ENCODE data around the gene FAM193A. TPM values are rescaled to one million over a fixed set of nuclear protein-coding genes. Genes with fewer than 3 reads are reported as not detected.
A peak's percentile ranks its signal among the peaks of the same experiment; 100 is the strongest.

The FAM193A gene
- total RNA-seq, 2 experiments from 2014 or later, result 28.4 to 30.0 TPM

DNA sequence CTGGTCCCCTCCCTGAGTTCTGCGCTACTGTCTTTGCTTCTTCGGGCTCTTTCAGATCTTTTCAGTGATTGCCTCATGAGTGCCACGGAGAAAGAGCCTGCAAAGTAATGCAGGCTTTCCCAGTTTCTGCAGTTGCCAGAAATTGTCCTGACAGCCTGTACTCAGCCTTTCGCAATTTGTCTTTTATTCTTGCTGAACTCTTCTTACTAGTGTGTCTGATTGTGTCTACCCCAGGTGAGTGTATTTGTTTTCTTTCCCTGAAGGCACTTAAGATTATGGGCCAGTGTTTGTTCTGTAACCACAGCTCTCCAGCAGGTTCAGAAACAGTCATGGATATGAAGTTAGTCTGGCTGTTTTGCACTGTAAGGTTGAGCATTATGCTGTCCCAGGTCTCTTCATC lies 47.1 kb downstream of the FAM193A start:
- Mint-ChIP-seq H3K4me3 (no peak overlapping the region), H3K4me1 (ENCODE audit: low read depth) (peaks cover 62% of the 10 kb centered on the region)

DNA sequence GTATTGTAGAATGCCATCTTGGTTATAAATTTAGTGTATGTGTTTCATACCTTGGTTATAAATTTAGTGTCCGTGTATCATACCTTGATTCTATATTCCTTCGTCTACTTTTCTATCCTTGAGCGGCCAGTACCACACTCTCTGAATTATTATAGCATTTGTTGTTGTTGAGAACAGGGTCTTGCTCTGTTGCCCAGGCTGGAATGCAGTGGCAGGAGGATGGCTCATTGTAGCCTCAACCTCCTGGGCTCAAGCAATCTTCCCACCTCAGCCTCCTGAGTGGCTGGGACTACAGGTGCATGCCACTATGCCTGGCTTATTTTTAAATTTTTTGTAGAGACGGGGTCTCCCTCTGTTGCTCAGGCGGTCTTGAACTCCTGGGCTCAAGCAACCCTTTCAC lies 50.1 kb downstream of the FAM193A start:
- no peak for ATAC-seq (ENCODE audit: poor library complexity)
- H3K4me3 ChIP-seq (ENCODE audit: low read length), result no peak overlapping the region
- intact Hi-C loops (cut with DNase I, micrococcal nuclease), result no loop called here
- CTCF ChIA-PET, result no interaction called here
- peaks cover 87% of the 10 kb centered on the region for H3K4me1 Mint-ChIP-seq (ENCODE audit: low read depth)
- H3K27ac Mint-ChIP-seq, result peak overlapping the region; percentile 33
- TF ChIP-seq, protein P1, sequence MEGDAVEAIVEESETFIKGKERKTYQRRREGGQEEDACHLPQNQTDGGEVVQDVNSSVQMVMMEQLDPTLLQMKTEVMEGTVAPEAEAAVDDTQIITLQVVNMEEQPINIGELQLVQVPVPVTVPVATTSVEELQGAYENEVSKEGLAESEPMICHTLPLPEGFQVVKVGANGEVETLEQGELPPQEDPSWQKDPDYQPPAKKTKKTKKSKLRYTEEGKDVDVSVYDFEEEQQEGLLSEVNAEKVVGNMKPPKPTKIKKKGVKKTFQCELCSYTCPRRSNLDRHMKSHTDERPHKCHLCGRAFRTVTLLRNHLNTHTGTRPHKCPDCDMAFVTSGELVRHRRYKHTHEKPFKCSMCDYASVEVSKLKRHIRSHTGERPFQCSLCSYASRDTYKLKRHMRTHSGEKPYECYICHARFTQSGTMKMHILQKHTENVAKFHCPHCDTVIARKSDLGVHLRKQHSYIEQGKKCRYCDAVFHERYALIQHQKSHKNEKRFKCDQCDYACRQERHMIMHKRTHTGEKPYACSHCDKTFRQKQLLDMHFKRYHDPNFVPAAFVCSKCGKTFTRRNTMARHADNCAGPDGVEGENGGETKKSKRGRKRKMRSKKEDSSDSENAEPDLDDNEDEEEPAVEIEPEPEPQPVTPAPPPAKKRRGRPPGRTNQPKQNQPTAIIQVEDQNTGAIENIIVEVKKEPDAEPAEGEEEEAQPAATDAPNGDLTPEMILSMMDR (IDR thresholded peaks at IDR 0.05), result no peak
- POLR2A ChIA-PET, result interaction anchor here (0.6 kb wide), 1 partner anchor 34 kb away, joined by 3 read pairs; no protein-coding TSS in a partner anchor
- H3K36me3 Mint-ChIP-seq (ENCODE audit: low read depth), result peaks cover 12% of the 10 kb centered on the region
- no peak overlapping the region for H3K27ac ChIP-seq (ENCODE audit: low read depth in 1 of 2, low read length in 2 of 2)
- no peaks in the 10 kb centered on the region for H3K9me3 Mint-ChIP-seq
- no peaks in the 10 kb centered on the region for H3K9me3 ChIP-seq (ENCODE audit: control insufficient read depth in 1 of 2, insufficient read depth in 1 of 2, low read length in 2 of 2)
- H3K4me3 Mint-ChIP-seq, result no peak overlapping the region
- no peaks in the 10 kb centered on the region for H3K27me3 ChIP-seq (ENCODE audit: control insufficient read depth in 1 of 2, insufficient read depth in 2 of 2, low read length in 2 of 2)
- no peaks in the 10 kb centered on the region for H3K36me3 ChIP-seq (ENCODE audit: insufficient read depth, low read length)
- no peaks in the 10 kb centered on the region for H3K27me3 Mint-ChIP-seq
- no peak for DNase-seq
- peaks cover 43% of the 10 kb centered on the region for H3K4me1 ChIP-seq (ENCODE audit: insufficient read depth, low read length)

More for the DNA sequence above, 47.1 kb downstream of the FAM193A start:
- POLR2A ChIA-PET, result no interaction called here
- Mint-ChIP-seq H3K36me3 (ENCODE audit: low read depth) (peaks cover 23% of the 10 kb centered on the region), H3K27me3 (no peaks in the 10 kb centered on the region), H3K9me3 (no peaks in the 10 kb centered on the region), H3K27ac (no peak overlapping the region)
- ATAC-seq (ENCODE audit: poor library complexity) (no peak), DNase-seq (no peak)
- H3K36me3 ChIP-seq (ENCODE audit: insufficient read depth, low read length), result no peaks in the 10 kb centered on the region
- intact Hi-C loops (cut with DNase I, micrococcal nuclease), result no loop called here
- peaks cover 0 to 5% of the 10 kb centered on the region in 2 experiments for H3K9me3 ChIP-seq (ENCODE audit: control insufficient read depth in 1 of 2, insufficient read depth in 1 of 2, low read length in 2 of 2)
- no peaks in the 10 kb centered on the region for H3K27me3 ChIP-seq (ENCODE audit: control insufficient read depth in 1 of 2, insufficient read depth in 2 of 2, low read length in 2 of 2)
- H3K4me1 ChIP-seq (ENCODE audit: insufficient read depth, low read length), result peaks cover 32% of the 10 kb centered on the region
- TF ChIP-seq, protein P1 (IDR thresholded peaks at IDR 0.05), result no peak
- no peak overlapping the region for H3K27ac ChIP-seq (ENCODE audit: low read depth in 1 of 2, low read length in 2 of 2)
- CTCF ChIA-PET, result no interaction called here
- H3K4me3 ChIP-seq (ENCODE audit: low read length), result no peak overlapping the region

DNA sequence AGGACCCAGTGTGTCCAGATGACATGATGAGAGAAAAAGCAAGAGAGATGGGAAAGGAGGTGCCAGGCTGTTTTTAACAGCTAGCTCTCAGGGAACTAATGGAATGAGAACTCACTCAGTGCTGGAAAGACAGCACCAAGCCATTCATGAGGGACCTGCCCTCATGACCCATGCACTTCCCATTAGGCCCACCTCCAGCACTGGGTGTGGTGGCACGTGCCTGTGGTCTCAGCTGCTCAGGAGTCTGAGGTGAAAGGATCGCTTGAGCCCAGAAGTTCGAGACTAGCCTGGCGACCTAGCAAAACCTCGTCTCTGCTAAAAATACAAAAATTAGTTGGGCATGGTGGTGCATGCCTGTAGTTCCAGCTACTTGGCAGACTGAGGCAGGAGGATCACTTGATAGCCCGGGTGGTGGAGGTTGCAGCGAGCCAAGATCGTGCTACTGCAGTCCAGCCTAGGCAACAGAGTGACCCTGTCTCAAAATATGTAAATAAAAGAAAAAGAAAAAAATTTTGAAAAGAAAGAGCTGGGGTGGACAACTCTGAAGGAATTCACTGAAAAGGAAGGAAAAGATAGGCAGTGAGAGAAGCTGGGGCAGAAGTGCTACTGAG lies 50.9 kb downstream of the FAM193A start:
- Mint-ChIP-seq H3K4me1 (ENCODE audit: low read depth) (peaks cover 84% of the 10 kb centered on the region), H3K27ac (peak overlapping the region; percentile 33), H3K27me3 (no peaks in the 10 kb centered on the region), H3K36me3 (ENCODE audit: low read depth) (peaks cover 5% of the 10 kb centered on the region), H3K9me3 (no peaks in the 10 kb centered on the region), H3K4me3 (no peak overlapping the region)
- DNase-seq (no peak), ATAC-seq (ENCODE audit: poor library complexity) (no peak)
- no peak overlapping the region for H3K27ac ChIP-seq (ENCODE audit: low read depth in 1 of 2, low read length in 2 of 2)
- no peaks in the 10 kb centered on the region for H3K9me3 ChIP-seq (ENCODE audit: control insufficient read depth in 1 of 2, insufficient read depth in 1 of 2, low read length in 2 of 2)
- intact Hi-C loops (cut with DNase I, micrococcal nuclease), result no loop called here
- CTCF ChIA-PET, result no interaction called here
- H3K4me1 ChIP-seq (ENCODE audit: insufficient read depth, low read length), result peaks cover 47% of the 10 kb centered on the region
- no peaks in the 10 kb centered on the region for H3K27me3 ChIP-seq (ENCODE audit: control insufficient read depth in 1 of 2, insufficient read depth in 2 of 2, low read length in 2 of 2)
- TF ChIP-seq, protein P1 (IDR thresholded peaks at IDR 0.05), result no peak
- POLR2A ChIA-PET, result interaction anchor here (0.6 kb wide), 1 partner anchor 51 kb away, joined by 3 read pairs; no protein-coding TSS in a partner anchor
- no peaks in the 10 kb centered on the region for H3K36me3 ChIP-seq (ENCODE audit: insufficient read depth, low read length)
- H3K4me3 ChIP-seq (ENCODE audit: low read length), result no peak overlapping the region

Data from CD4-positive, alpha-beta T cell (primary cell).